ENCODE measurements around the gene PASD1. TPM values are rescaled to one million over a fixed set of nuclear protein-coding genes. Genes with fewer than 3 reads are reported as not detected.

Gene PASD1
- total and polyA plus RNA-seq, 10 of the 15 experiments (the other 5 are each of a cell fraction or from before 2014, with no cell fraction given) = under 0.01 to 0.01 TPM; not detected in 8

GRCh38 chrX:151563449-151563848, at the start of gene PASD1 (continued):
- TF ChIP-seq E2F8 (IDR thresholded peaks at IDR 0.05; ENCODE audit: low read depth, partially characterized antibody) = no peak
- no peak for TF ChIP-seq FOS (IDR thresholded peaks at IDR 0.05; ENCODE audit: borderline replicate concordance, extremely low read depth, insufficient read length)
- no peak for TF ChIP-seq SMAD1 (IDR thresholded peaks at IDR 0.05; ENCODE audit: low read depth, partially characterized antibody)

GRCh38 chrX:151515237-151515636, 48.2 kb upstream of the PASD1 start:
- no peak overlapping the region for H3K27ac ChIP-seq (ENCODE audit: control insufficient read depth, insufficient read depth)
- RAD21 ChIA-PET (ENCODE audit: unreplicated experiment) = no interaction called here
- H3K27me3 ChIP-seq (replicated peaks in 1 of 2; ENCODE audit: control insufficient read depth in 2 of 2, insufficient read depth in 2 of 2, low read length in 1 of 2) = no peaks in the 10 kb centered on the region
- in situ Hi-C loops (cut with MboI) = no loop called here
- H3K4me1 ChIP-seq (ENCODE audit: control insufficient read depth, insufficient read depth, low read length) = no peaks in the 10 kb centered on the region
- CTCF ChIA-PET = no interaction called here
- no peak for FAIRE-seq
- BruUV-seq (replicated peaks) = no TSS peak
- H3K9me3 ChIP-seq (replicated peaks; ENCODE audit: control insufficient read depth, insufficient read depth, low read length) = no peaks in the 10 kb centered on the region
- WGBS (ENCODE audit: insufficient coverage, insufficient replicate concordance, low lambda C conversion rate, missing lambda C conversion rate) = 0% methylated on average over 2 of the region's 2 CpGs
- H3K4me2 ChIP-seq (ENCODE audit: control insufficient read depth, insufficient read depth) = no peak overlapping the region
- H4K20me1 ChIP-seq (ENCODE audit: control insufficient read depth, insufficient read depth) = no peaks in the 10 kb centered on the region
- no peak overlapping the region for H3K4me3 ChIP-seq
- ATAC-seq = no peak
- SMC1A ChIA-PET (ENCODE audit: uncharacterized antibody, unreplicated experiment) = no interaction called here
- H3K9ac ChIP-seq (ENCODE audit: control insufficient read depth, insufficient read depth, low read length) = no peak overlapping the region
- no peak overlapping the region for H2AFZ ChIP-seq (ENCODE audit: control insufficient read depth, low read depth, low read length)
- H3K36me3 ChIP-seq (ENCODE audit: control insufficient read depth in 2 of 2, insufficient read depth in 2 of 2, low read length in 1 of 2) = no peaks in the 10 kb centered on the region
- DNase-seq (ENCODE audit: low read depth, low spot score) = no peak
- H3K79me2 ChIP-seq (ENCODE audit: control insufficient read depth, insufficient read depth, low read length) = no peaks in the 10 kb centered on the region
- intact Hi-C loops (cut with micrococcal nuclease; ENCODE audit: unreplicated experiment) = loop anchor here (10.0 kb wide), 1 partner anchor 60 kb away; no protein-coding TSS in a partner anchor
- POLR2A ChIA-PET = no interaction called here
- no peak for TF ChIP-seq RUNX3 (IDR thresholded peaks at IDR 0.05; ENCODE audit: low read length)
- no peak for TF ChIP-seq SREBF1 (IDR thresholded peaks at IDR 0.05; ENCODE audit: low read length)
- TF ChIP-seq NFYB (IDR thresholded peaks at IDR 0.05; ENCODE audit: insufficient read depth, low read depth, low read length) = peak; percentile 69
- no peak for TF ChIP-seq MAX (IDR thresholded peaks at IDR 0.05; ENCODE audit: low read depth, low read length)
- no peak for TF ChIP-seq E2F8 (IDR thresholded peaks at IDR 0.05; ENCODE audit: low read depth, partially characterized antibody)
- TF ChIP-seq KDM1A (IDR thresholded peaks at IDR 0.05; ENCODE audit: borderline replicate concordance) = no peak
